Measurements from ENCODE around the gene LRRC28. TPM values are rescaled to one million over a fixed set of nuclear protein-coding genes. Genes with fewer than 3 reads are reported as not detected.

Gene LRRC28
- total RNA-seq, 2 experiments from 2014 or later = 19.5 to 19.6 TPM

DNA sequence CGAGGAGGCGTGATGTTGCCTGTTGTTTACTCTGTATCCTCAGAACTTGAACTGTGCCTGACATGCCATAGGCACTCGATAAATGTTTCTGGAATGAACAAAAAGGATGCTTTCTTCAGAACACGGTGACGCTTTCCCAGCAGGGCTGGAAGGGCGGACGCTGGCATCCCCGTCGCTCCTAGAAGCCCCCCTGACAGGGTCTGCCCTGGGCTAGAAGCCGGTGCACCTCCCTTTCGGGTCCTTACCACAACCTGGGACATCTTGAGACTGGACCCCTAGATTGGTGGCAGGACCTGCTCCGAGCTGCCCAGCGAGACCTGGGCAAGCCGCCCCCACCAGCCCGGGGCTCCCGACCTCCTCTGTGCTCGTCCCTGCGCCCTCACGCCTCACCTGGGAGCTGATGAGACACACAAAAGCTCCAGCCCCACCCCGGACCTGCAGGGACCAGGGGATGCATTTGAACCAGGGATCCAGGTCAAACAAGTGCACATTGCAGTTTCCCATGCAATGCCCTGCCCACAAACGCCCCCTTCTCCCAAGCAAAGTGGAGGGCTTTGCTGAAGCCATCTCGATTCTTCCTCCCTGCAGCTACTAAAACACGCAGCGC, 183.3 kb downstream of the LRRC28 start:
- peaks cover 4% of the 10 kb centered on the region for H3K27me3 Mint-ChIP-seq
- CTCF ChIA-PET = no interaction called here

DNA sequence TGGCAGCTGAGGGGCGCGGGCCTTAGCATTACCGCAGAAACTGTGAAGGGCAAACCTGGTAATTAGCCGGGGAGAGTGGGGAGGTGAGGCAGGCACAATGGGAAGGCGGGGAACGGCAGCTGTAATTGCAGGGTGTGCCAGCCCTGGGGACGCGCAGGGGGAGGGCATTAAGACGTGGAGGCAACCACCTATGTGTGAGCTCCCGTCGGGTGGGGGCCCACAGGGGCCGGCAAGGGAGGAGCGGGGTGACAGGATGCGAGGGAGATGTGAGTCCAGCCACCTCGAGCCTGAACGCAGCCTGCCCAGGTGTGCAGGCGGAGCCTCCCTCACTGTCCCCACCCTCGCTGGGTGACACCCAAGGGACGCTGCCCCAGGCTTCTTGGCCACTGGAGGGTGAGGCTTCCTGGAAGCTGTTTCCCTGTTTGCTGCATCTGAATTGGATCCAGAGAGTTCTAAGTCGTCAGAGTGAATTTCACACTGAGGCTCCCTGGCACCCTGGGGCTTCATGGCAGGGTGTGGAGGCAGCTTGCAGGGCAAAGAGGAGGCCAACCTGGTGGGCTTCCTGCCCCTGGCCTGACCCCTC, 183.9 kb downstream of the LRRC28 start:
- Mint-ChIP-seq H3K4me1 (peaks cover 10% of the 10 kb centered on the region), H3K36me3 (ENCODE audit: low read depth) (no peaks in the 10 kb centered on the region), H3K9me3 (no peaks in the 10 kb centered on the region), H3K27me3 (peaks cover 4% of the 10 kb centered on the region), H3K4me3 (no peak overlapping the region), H3K27ac (no peak overlapping the region)
- POLR2A ChIA-PET = interaction anchor here (1.2 kb wide), 1 partner anchor 10 kb away, joined by 3 read pairs; no protein-coding TSS in a partner anchor
- CTCF ChIA-PET = no interaction called here
- no peak for DNase-seq

More for the DNA sequence above, 183.3 kb downstream of the LRRC28 start:
- H3K27ac Mint-ChIP-seq = no peak overlapping the region
- H3K4me3 Mint-ChIP-seq = no peak overlapping the region
- POLR2A ChIA-PET = no interaction called here
- H3K36me3 Mint-ChIP-seq (ENCODE audit: low read depth) = no peaks in the 10 kb centered on the region
- peaks cover 10% of the 10 kb centered on the region for H3K4me1 Mint-ChIP-seq
- no peaks in the 10 kb centered on the region for H3K9me3 Mint-ChIP-seq
- DNase-seq = no peak

DNA sequence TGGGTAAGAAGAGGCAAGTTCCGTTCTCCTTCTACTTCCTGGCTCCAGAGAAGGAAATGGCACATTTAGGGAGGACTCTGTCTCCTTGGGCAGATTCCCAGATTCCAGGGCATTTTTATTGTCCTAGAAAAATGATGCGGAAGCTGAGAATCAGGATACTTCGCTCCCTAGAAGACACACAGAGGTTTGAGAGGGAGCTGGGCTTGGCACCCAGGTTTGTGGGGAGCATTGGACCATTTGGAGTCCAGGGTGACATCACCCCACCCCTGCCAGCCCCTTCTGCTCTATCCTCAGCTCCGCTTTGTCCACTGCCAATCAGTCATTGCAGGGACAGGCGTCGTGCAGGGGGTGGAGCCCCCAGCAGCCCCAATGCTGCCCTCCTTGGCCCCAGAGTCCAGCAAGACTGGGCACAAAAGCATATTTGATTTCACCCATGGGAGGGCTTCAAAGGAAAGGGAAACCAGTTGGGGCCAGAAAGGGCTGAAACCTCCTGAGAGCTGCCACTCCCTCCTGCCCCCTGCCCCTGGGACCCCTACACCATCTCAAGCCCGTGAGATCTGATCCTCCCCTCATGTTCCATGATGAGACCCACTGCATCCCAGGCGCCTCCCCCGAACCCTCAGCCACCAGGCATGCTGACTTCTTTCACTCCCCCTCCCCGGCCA, 184.7 kb downstream of the LRRC28 start:
- Mint-ChIP-seq H3K36me3 (ENCODE audit: low read depth) (no peaks in the 10 kb centered on the region), H3K27me3 (peaks cover 4% of the 10 kb centered on the region), H3K9me3 (no peaks in the 10 kb centered on the region), H3K27ac (no peak overlapping the region), H3K4me3 (no peak overlapping the region), H3K4me1 (peaks cover 10% of the 10 kb centered on the region)
- DNase-seq = no peak
- ChIA-PET POLR2A (interaction anchor here (0.7 to 1.2 kb wide), 2 partner anchors 11 to 593 kb away, joined by 3 read pairs; no protein-coding TSS in a partner anchor), CTCF (no interaction called here)

DNA sequence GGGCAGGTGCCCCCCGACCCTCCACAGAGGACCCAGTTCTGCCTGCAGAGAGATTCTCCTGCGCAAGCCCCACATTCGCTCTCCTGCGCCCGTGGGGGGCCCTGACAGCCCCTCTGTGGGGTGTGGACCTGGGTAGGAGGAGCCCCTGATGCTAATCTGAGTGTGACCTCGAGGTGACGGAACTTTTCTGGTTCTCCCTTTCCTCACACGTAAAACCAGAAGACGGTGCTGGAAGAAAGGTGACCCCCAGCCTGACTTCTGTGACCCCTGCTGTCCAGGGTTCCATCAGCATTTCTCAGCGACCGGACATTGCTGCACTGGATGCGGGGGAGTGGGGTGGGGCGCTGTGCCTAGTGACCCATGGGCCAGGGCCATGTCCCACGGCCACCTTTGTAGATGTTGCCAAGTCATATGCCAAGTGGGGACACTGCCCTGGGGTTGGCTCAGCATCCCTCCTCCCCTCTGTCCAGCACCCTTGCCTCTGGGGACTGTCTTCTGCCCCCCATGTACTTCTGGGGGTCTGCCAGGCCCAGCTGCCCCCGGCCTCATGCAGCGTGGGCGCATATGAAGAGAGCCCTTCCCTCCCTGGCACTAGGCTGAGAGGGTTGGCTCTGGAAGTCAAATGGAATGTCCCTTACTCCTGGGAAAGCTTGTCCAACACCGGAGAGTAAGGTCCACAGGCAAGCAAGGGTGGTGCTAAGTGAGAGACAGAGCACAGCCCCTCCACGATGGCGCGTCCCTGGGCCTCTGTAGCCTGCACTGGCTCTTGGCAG, 185.4 kb downstream of the LRRC28 start:
- peak; percentile 15 for DNase-seq
- CTCF ChIA-PET = no interaction called here
- Mint-ChIP-seq H3K9me3 (no peaks in the 10 kb centered on the region), H3K4me1 (peaks cover 10% of the 10 kb centered on the region), H3K4me3 (no peak overlapping the region), H3K36me3 (ENCODE audit: low read depth) (no peaks in the 10 kb centered on the region), H3K27me3 (peaks cover 4% of the 10 kb centered on the region), H3K27ac (no peak overlapping the region)
- POLR2A ChIA-PET = interaction anchor here (1.2 kb wide), 1 partner anchor 12 kb away, joined by 3 read pairs; no protein-coding TSS in a partner anchor

DNA sequence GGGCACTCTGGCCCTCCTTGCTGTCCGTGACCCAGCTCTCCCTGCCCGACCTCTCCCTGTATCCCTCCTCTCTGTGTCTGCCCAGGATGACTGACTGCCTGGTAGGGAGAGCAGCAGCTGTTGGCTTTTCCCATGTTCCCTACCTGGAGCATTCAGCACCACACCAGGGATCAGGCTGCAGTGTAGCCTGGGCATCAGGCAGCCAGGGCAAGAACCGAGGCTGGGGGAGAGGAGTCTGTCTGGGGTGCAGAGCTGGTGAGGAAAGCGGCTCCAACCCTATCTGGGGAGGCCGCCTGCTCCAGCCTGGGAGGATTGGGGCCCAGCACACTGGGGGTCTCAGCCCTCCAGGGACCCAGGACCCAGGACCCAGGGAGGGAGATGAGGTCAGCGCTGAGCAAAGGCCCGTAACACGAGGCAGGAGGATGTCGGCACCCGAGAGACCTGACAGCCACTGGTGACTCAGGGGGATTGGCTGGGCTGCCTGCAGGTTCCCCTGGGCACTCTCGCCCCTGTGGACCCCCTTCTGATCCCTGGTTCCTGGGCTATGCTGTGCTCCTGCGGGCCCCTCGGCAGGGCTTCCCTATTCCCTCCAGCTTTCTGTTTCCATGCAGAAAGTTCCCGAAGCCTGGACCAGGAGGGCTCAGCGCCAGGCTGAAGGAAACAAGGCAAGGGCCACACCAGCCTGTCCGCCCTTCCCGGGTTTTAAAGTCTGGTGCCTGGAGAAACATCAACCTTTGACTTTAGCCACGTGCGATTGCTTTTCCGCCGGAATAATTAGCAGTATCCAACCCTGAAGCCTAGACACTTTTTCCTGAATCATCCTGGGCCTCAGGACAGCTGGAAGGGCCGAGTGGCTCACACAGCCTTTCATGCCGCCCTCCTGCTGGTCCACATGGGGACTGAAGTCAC, 186.3 kb downstream of the LRRC28 start:
- peak; percentile 11 for DNase-seq
- Mint-ChIP-seq H3K27me3 (peaks cover 9% of the 10 kb centered on the region), H3K4me3 (no peak overlapping the region), H3K4me1 (peaks cover 14% of the 10 kb centered on the region), H3K9me3 (no peaks in the 10 kb centered on the region), H3K27ac (no peak overlapping the region), H3K36me3 (ENCODE audit: low read depth) (no peaks in the 10 kb centered on the region)
- ChIA-PET CTCF (no interaction called here), POLR2A (no interaction called here)

DNA sequence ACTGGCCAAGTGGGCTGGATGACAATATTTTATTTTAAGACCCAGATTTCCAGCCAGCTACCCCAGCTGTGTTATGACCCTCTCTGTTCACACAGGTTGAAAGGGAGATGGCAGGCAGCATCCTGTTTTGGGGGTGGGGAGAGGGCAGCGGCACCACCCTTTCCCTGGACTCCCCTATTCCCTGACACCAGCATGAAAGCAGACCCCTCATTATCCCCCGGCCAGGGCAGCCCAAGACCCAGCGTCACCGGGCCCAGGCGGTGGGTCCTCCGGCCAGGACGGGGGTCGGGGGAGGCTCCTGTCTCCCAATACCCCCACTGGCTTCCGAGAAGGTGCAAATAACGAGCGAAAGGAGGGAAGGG, 186.9 kb downstream of the LRRC28 start:
- H3K27ac Mint-ChIP-seq = no peak overlapping the region
- no peaks in the 10 kb centered on the region for H3K9me3 Mint-ChIP-seq
- no peak overlapping the region for H3K4me3 Mint-ChIP-seq
- CTCF ChIA-PET = interaction anchor here (1.2 kb wide), 1 partner anchor 266 kb away, joined by 3 read pairs; no protein-coding TSS in a partner anchor
- peaks cover 13% of the 10 kb centered on the region for H3K27me3 Mint-ChIP-seq
- H3K36me3 Mint-ChIP-seq (ENCODE audit: low read depth) = no peaks in the 10 kb centered on the region
- H3K4me1 Mint-ChIP-seq = peaks cover 17% of the 10 kb centered on the region
- DNase-seq = peak; percentile 15
- POLR2A ChIA-PET = no interaction called here

DNA sequence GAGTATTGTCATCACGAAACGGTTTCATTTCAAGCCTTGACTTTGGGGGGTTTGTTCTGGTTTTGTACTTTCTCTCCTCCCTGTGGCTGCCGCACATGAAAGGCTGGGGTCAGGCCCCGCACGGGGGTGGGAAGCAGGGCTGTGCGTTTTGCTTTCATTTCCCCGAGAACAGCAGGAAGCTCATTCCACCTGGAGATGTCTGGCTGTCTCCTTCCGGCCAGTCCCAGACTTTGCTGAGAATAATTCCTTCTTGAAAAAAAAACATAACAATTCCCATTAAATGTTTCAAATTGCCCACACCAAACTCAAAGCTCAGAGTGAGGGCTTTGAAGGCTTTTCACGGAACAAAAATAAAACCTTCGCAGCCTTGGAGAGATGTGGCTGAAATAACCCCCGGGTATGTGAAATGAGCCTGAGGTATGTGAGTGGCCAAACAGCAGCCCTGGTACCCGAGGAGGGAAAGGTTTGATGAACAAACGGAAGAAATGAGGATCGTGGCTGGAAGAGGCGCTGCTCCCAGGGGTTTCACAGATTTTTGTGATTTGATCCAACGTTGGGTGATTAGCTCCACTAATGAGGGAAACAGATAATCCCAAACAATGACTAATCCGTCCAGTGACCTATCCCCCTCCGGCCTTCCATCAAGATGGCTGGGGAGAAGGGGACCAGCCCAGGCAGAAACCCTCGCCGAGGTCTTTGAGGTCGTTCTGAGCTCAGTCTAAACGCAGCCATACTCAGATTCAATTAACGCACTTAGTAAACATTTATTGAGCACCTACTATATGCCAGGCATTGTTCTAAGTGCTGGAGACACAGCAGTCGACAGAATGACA, 187.6 kb downstream of the LRRC28 start:
- Mint-ChIP-seq H3K36me3 (ENCODE audit: low read depth) (no peaks in the 10 kb centered on the region), H3K27me3 (peaks cover 15% of the 10 kb centered on the region), H3K4me3 (no peak overlapping the region), H3K27ac (no peak overlapping the region), H3K9me3 (no peaks in the 10 kb centered on the region), H3K4me1 (peaks cover 16% of the 10 kb centered on the region)
- peak; percentile 14 for DNase-seq
- CTCF ChIA-PET = interaction anchor here (1.2 kb wide), 1 partner anchor 266 kb away, joined by 3 read pairs; no protein-coding TSS in a partner anchor
- POLR2A ChIA-PET = no interaction called here

DNA sequence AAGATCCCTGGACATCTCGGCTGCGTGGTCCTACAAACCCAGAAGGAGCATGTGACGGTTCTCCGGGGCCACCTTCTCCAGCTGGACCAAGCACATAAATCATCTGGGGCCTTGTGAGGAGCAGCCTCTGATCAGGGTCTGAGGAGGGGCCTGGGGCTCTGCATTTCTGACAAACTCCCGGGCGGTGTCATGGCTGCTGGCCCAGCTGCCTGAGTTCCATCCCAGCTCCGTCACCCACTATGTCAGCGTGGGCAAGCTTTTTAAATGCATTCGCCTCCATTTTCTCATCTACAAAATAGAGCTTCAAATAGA, 188.2 kb downstream of the LRRC28 start:
- Mint-ChIP-seq H3K4me3 (no peak overlapping the region), H3K27me3 (peaks cover 15% of the 10 kb centered on the region), H3K4me1 (peaks cover 18% of the 10 kb centered on the region), H3K9me3 (no peaks in the 10 kb centered on the region), H3K36me3 (ENCODE audit: low read depth) (no peaks in the 10 kb centered on the region), H3K27ac (no peak overlapping the region)
- DNase-seq = no peak
- ChIA-PET CTCF (interaction anchor here (1.2 kb wide), 1 partner anchor 265 kb away, joined by 3 read pairs; no protein-coding TSS in a partner anchor), POLR2A (no interaction called here)

DNA sequence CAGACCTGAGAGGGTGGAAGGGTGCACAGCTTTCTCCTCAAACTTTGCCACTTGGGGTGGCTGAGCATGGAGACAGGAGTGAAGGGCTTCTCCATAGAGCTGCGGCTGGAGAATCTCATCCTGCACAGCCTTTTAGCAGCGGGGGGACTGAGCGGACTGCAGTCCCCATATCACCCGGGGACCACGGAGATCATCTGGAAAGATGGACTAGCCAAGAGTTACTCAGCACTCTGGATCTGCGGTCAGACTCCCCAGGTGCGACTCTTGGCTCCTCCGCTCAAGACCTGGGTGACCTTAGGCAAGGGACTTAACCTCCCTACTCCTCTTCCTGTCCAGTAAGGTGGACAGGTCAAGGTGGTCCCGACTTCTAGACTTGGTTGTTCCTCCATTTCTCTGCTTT, 188.7 kb downstream of the LRRC28 start:
- peaks cover 15% of the 10 kb centered on the region for H3K27me3 Mint-ChIP-seq
- ChIA-PET POLR2A (no interaction called here), CTCF (no interaction called here)
- no peak overlapping the region for H3K27ac Mint-ChIP-seq
- H3K4me1 Mint-ChIP-seq = peaks cover 16% of the 10 kb centered on the region
- no peak for DNase-seq
- H3K4me3 Mint-ChIP-seq = no peak overlapping the region
- no peaks in the 10 kb centered on the region for H3K9me3 Mint-ChIP-seq
- H3K36me3 Mint-ChIP-seq (ENCODE audit: low read depth) = no peaks in the 10 kb centered on the region

Other genes starting within 250 kb of the LRRC28 start
- gene PGPEP1L, start 243.7 kb upstream of the LRRC28 start, total RNA-seq = not detected
- gene SYNM, start 146.4 kb upstream of the LRRC28 start, total RNA-seq = 1 to 10 TPM; 5.5 to 5.7 TPM
- 1 to 10 TPM; 1.6 to 2.1 TPM for gene TTC23, start 1.9 kb upstream of the LRRC28 start, total RNA-seq